A549 treated with CpdA at 1 μM for 4 hours (cell line): ENCODE results near the gene ZNF549. TPM values are rescaled to one million over a fixed set of nuclear protein-coding genes. Genes with fewer than 3 reads are reported as not detected.

Experiments used
- total RNA-seq: library from RNA; stranded (reverse); fragments of 200-300 nt; extraction: Qiagen RNA extraction; gene quantifications from 5 replicates; pipeline ENCODE4 v1.2.3, GENCODE V29; 2022; ENCODE audit warnings: low read depth

ZNF549 gene
- total RNA-seq = 1.6 to 2.2 TPM (median 1.7 TPM) in 5 replicates

GRCh38 chr19:57527136-57527881 lies at the start of gene ZNF549:
ZNF549 (plus strand) TSS chr19:57527356; CDS start chr19:57527574, 218 bp downstream.

GRCh38 chr19:57487477-57488298 lies 39.5 kb upstream of the ZNF549 start, which contains the start of gene ZNF419:
ZNF419 (plus strand) TSS chr19:57487750; CDS start chr19:57487951, 201 bp downstream.

GRCh38 chr19:57499680-57500395 lies 27.3 kb upstream of the ZNF549 start, which contains the start of gene ZNF773:
ZNF773 (plus strand) TSS chr19:57499938; CDS start chr19:57500081, 143 bp downstream.

GRCh38 chr19:57559404-57560025 lies 32.4 kb downstream of the ZNF549 start, which contains the start of gene ZNF550:
ZNF550 (minus strand) TSS chr19:57559863; CDS start chr19:57559682, 181 bp downstream.

GRCh38 chr19:57578487-57579205 lies 51.5 kb downstream of the ZNF549 start, which contains the start of gene ZNF416:
ZNF416 (minus strand) TSS chr19:57578911; CDS start chr19:57578704, 207 bp downstream.

GRCh38 chr19:57583521-57584416 lies 56.6 kb downstream of the ZNF549 start, which contains the start of gene ZIK1:
ZIK1 (plus strand) TSS chr19:57584145; CDS start chr19:57584357, 212 bp downstream.

GRCh38 chr19:57599761-57600383 lies 72.7 kb downstream of the ZNF549 start, which contains the start of gene ZNF530:
ZNF530 (plus strand) TSS chr19:57599885; CDS start chr19:57604346, 4,461 bp downstream.

Other genes starting within 250 kb of the ZNF549 start
- 0.84 to 1.1 TPM (median 0.89 TPM) in 5 replicates for gene ZNF460, start 246.9 kb upstream of the ZNF549 start, total RNA-seq
- 1.1 to 2.2 TPM (median 1.3 TPM) in 5 replicates for gene ZNF543, start 206.9 kb upstream of the ZNF549 start, total RNA-seq
- gene ZNF304, start 176.1 kb upstream of the ZNF549 start, total RNA-seq = 1.9 to 2.4 TPM (median 2.0 TPM) in 5 replicates
- 13.6 to 17.6 TPM (median 15.9 TPM) in 5 replicates for gene TRAPPC2B, start 163.8 kb upstream of the ZNF549 start, total RNA-seq
- 1.1 to 2.8 TPM (median 1.5 TPM) in 5 replicates for gene ZNF547, start 163.8 kb upstream of the ZNF549 start, total RNA-seq
- gene ZNF548, start 137.5 kb upstream of the ZNF549 start, total RNA-seq = 3.1 to 4.6 TPM (median 3.3 TPM) in 5 replicates
- gene ZNF17, start 116.2 kb upstream of the ZNF549 start, total RNA-seq = 3.9 to 5.5 TPM (median 4.6 TPM) in 5 replicates
- gene ZNF749, start 92.0 kb upstream of the ZNF549 start, total RNA-seq = 14.7 to 17.6 TPM (median 16.6 TPM) in 5 replicates
- 0.02 to 0.09 TPM (median 0.07 TPM) in 3 of 5 replicates, not detected in the others for gene VN1R1, start 70.2 kb upstream of the ZNF549 start, total RNA-seq
- gene ZNF772, start 49.8 kb upstream of the ZNF549 start, total RNA-seq = 1.1 to 1.7 TPM (median 1.5 TPM) in 5 replicates
- gene ZNF419, start 39.6 kb upstream of the ZNF549 start, total RNA-seq = 5.7 to 9.0 TPM (median 7.0 TPM) in 5 replicates
- 3.2 to 6.0 TPM (median 5.4 TPM) in 5 replicates for gene ZNF773, start 27.4 kb upstream of the ZNF549 start, total RNA-seq
- 2.8 to 4.3 TPM (median 3.7 TPM) in 5 replicates for gene ZNF550, start 32.5 kb downstream of the ZNF549 start, total RNA-seq
- gene ZNF416, start 51.6 kb downstream of the ZNF549 start, total RNA-seq = 3.4 to 5.0 TPM (median 4.3 TPM) in 5 replicates
- not detected in 5 replicates for gene ZIK1, start 56.8 kb downstream of the ZNF549 start, total RNA-seq
- gene ZNF530, start 72.5 kb downstream of the ZNF549 start, total RNA-seq = 3.0 to 5.5 TPM (median 4.9 TPM) in 5 replicates
- gene ZNF134, start 86.9 kb downstream of the ZNF549 start, total RNA-seq = 7.1 to 9.5 TPM (median 8.0 TPM) in 5 replicates
- gene ZNF211, start 105.8 kb downstream of the ZNF549 start, total RNA-seq = 4.7 to 7.1 TPM (median 6.6 TPM) in 5 replicates
- gene ZSCAN4, start 141.6 kb downstream of the ZNF549 start, total RNA-seq = not detected in 5 replicates
- gene ZNF551, start 154.6 kb downstream of the ZNF549 start, total RNA-seq = 4.3 to 5.9 TPM (median 5.6 TPM) in 5 replicates
- gene ZNF154, start 181.8 kb downstream of the ZNF549 start, total RNA-seq = not detected in 5 replicates
- gene ZNF671, start 200.3 kb downstream of the ZNF549 start, total RNA-seq = 0.75 to 0.99 TPM (median 0.80 TPM) in 5 replicates
- 5.4 to 6.3 TPM (median 5.7 TPM) in 5 replicates for gene ZNF776, start 219.5 kb downstream of the ZNF549 start, total RNA-seq
- gene ZNF586, start 242.3 kb downstream of the ZNF549 start, total RNA-seq = 5.8 to 7.7 TPM (median 6.4 TPM) in 5 replicates